ENCODE results near the gene MOG.

MOG gene

DNA sequence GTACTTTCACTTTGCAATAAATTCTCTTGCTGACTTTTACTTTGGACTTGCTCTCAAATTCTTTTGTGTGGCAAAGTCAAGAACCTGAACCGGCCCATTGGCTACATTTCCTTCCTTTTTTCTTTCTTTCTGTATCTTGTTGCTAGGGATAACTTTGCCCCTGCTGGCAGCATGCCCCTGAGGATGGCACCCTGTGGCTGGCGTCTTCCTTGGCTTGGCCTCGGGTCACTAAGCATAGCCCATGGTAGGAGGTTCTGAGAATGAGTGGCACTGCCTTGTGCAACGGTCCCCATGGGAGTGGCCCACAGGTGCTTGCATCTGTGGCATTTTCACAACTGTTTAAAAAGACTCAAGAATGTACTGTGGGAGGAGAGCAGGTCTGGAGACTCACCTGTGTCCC is 52.3 kb downstream of the MOG start:
- TF ChIP-seq, protein P1, sequence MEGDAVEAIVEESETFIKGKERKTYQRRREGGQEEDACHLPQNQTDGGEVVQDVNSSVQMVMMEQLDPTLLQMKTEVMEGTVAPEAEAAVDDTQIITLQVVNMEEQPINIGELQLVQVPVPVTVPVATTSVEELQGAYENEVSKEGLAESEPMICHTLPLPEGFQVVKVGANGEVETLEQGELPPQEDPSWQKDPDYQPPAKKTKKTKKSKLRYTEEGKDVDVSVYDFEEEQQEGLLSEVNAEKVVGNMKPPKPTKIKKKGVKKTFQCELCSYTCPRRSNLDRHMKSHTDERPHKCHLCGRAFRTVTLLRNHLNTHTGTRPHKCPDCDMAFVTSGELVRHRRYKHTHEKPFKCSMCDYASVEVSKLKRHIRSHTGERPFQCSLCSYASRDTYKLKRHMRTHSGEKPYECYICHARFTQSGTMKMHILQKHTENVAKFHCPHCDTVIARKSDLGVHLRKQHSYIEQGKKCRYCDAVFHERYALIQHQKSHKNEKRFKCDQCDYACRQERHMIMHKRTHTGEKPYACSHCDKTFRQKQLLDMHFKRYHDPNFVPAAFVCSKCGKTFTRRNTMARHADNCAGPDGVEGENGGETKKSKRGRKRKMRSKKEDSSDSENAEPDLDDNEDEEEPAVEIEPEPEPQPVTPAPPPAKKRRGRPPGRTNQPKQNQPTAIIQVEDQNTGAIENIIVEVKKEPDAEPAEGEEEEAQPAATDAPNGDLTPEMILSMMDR (IDR thresholded peaks at IDR 0.05): no peak

DNA sequence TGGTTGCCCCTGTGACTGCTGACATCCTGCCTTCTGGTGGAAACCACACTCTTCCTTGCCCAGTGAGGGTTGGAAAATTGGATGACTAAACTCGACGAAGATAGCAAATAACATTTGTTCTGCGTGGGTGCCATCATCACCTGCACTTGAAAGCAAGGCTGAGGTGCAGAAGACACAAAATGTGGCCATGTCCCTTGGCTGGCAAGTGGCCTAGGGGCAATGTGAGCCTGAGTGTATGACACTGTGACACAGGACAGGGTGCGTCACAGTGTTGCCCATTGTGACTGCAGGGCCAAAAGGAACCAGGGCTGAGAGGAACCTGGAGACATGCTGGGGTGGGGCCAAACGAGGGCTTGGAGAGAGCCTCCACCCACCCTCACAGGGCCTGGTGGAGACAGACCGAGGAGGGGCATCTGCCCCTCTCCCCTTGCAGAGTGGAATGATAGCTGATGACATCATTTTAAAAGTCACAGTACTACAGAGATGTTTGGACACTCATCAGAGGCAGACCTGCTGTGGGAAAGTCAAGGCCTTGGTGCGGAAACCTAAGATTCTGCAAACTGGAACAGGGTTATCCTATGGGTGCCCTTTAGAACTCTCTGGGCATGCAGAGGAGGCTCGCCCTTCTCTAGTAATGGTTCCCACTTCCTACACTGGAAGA is 53.5 kb downstream of the MOG start:
- TF ChIP-seq, protein P1 (IDR thresholded peaks at IDR 0.05): no peak

DNA sequence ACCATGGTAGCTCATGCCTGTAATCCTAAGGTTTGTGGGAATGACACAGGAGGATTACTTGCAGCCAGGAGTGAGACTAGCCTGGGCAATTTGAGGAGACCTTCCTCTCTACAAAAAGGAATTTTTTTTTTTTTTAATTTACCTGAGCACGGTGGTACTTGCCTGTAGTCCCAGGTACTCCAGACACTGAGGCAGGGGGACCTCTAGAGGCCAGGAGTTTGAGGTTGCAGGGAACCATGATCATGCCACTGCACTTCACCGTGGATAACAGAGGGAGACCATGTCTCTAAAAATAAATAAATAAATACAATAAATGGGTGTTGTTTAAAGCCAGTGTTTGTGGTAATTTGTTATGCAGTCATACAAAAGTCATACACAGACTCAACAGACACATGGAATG is 64.0 kb downstream of the MOG start:
- TF ChIP-seq, protein P1 (IDR thresholded peaks at IDR 0.05): no peak

Measured in LNCAP (cell line).